ENCODE results near the gene CDK14.

The CDK14 gene

DNA sequence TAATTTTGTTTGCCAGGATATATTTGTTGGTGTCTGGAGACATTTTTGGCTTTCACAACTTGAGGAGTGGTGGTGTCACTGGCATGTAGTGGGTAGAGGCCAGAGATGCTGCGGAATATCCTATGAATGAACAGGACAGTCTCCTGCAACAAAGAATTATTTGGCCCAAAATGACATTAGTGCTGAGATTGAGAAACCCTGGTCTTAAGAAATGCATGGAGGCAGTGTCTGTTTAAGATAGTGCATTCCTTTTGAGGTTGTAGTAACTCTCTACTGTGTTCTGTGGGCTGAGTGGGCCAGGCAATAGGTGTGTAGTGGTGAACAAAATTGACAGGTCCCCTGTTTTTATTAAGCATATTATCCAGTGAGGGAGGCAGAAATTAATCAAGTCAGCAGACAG, 165.5 kb downstream of the CDK14 start:
- Histone ChIP-seq H3K9me3 (replicated peaks; ENCODE audit: insufficient read depth, low read length) (no peaks in the 10 kb centered on the region), H3K36me3 (replicated peaks; ENCODE audit: insufficient read depth, low read length) (no peaks in the 10 kb centered on the region), H2AFZ (ENCODE audit: low read length) (no peak overlapping the region), H3K4me2 (ENCODE audit: low read depth, low read length) (no peak overlapping the region), H3K27me3 (replicated peaks; ENCODE audit: insufficient read depth, low read length) (no peaks in the 10 kb centered on the region), H3K9me2 (replicated peaks; ENCODE audit: insufficient read depth, low read length) (no peaks in the 10 kb centered on the region), H3K4me3 (ENCODE audit: low read length) (no peak overlapping the region), H3F3A (ENCODE audit: insufficient read depth, low read length) (no peaks in the 10 kb centered on the region), H3K27ac (ENCODE audit: low read length) (no peak overlapping the region), H3K4me1 (ENCODE audit: low read length) (no peaks in the 10 kb centered on the region), H3K9ac (ENCODE audit: low read length) (no peak overlapping the region), H3K79me2 (ENCODE audit: low read length) (peaks cover 100% of the 10 kb centered on the region), H4K20me1 (ENCODE audit: insufficient read depth, low read length) (no peaks in the 10 kb centered on the region)
- no peak for DNase-seq
- TF ChIP-seq CTCF (IDR thresholded peaks at IDR 0.05; ENCODE audit: low read length), result no peak

GRCh38 chr7:90763108-90763507, 167.0 kb downstream of the CDK14 start:
- TF ChIP-seq EZH2phosphoT487 (IDR thresholded peaks at IDR 0.05; ENCODE audit: low read length) (no peak), EZH2 (optimal IDR thresholded peaks at IDR 0.05; ENCODE audit: low read depth, low read length) (no peak), CTCF (IDR thresholded peaks at IDR 0.05; ENCODE audit: low read length) (no peak)
- Histone ChIP-seq H3K9ac (ENCODE audit: low read length) (no peak overlapping the region), H3K4me1 (ENCODE audit: low read length) (no peaks in the 10 kb centered on the region), H3F3A (ENCODE audit: insufficient read depth, low read length) (no peaks in the 10 kb centered on the region), H3K79me2 (ENCODE audit: low read length) (peaks cover 100% of the 10 kb centered on the region), H3K9me2 (replicated peaks; ENCODE audit: insufficient read depth, low read length) (no peaks in the 10 kb centered on the region), H2AFZ (ENCODE audit: low read length) (no peak overlapping the region), H3K27ac (ENCODE audit: low read length) (no peak overlapping the region), H3K4me2 (ENCODE audit: low read depth, low read length) (no peak overlapping the region), H3K36me3 (replicated peaks; ENCODE audit: insufficient read depth, low read length) (0 out of 2 replicates have a peak, but pooled peaks cover 2% of the 10 kb centered on the region), H3K4me3 (ENCODE audit: low read length) (no peak overlapping the region), H3K9me3 (replicated peaks; ENCODE audit: insufficient read depth, low read length) (no peaks in the 10 kb centered on the region), H4K20me1 (ENCODE audit: insufficient read depth, low read length) (no peaks in the 10 kb centered on the region), H3K27me3 (replicated peaks; ENCODE audit: insufficient read depth, low read length) (no peaks in the 10 kb centered on the region)
- DNase-seq, result no peak

DNA sequence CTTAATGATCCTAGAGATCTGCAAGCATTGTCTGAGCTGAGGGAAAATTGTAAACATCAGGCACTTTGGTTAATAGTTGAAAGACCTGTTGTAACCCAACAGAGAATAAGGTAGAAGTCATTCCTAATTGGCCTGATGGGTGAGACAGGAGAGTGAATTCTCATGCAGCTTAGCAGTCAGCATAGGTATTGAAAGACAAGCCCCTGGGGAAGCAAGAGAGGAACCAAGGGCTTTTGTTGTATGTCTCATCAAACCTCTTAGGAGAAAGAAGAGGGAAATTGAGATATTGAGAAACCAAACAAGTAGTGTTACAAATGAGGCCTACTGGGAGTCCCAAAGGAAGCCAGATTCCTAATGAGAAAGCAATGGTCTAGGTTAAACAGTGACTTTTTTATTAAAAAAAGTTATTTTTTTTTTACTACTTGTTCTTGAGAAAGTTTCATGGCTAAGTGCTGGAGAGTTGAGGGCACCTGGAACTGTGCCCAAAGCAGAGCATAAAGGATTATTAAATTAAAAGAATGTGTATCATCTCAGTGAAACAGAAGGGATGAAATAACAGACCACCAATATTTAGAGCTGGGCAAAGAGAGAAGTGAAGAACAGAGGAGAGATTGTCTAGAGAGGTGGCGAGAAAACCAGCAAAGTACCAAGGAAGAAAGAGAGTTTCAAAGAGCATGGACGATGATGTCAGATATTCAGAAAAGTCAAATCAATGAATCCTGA, 168.9 kb downstream of the CDK14 start:
- Histone ChIP-seq H3K4me2 (ENCODE audit: low read depth, low read length) (no peak overlapping the region), H3K79me2 (ENCODE audit: low read length) (peaks cover 100% of the 10 kb centered on the region), H3K27ac (ENCODE audit: low read length) (no peak overlapping the region), H3K36me3 (replicated peaks; ENCODE audit: insufficient read depth, low read length) (0 out of 2 replicates have a peak, but pooled peaks cover 2% of the 10 kb centered on the region), H2AFZ (ENCODE audit: low read length) (no peak overlapping the region), H3K9me3 (replicated peaks; ENCODE audit: insufficient read depth, low read length) (no peaks in the 10 kb centered on the region), H3K27me3 (replicated peaks; ENCODE audit: insufficient read depth, low read length) (no peaks in the 10 kb centered on the region), H3F3A (ENCODE audit: insufficient read depth, low read length) (no peaks in the 10 kb centered on the region), H3K4me3 (ENCODE audit: low read length) (no peak overlapping the region), H4K20me1 (ENCODE audit: insufficient read depth, low read length) (no peaks in the 10 kb centered on the region), H3K9ac (ENCODE audit: low read length) (no peak overlapping the region), H3K9me2 (replicated peaks; ENCODE audit: insufficient read depth, low read length) (no peaks in the 10 kb centered on the region), H3K4me1 (ENCODE audit: low read length) (no peaks in the 10 kb centered on the region)
- no peak for DNase-seq
- TF ChIP-seq EZH2phosphoT487 (IDR thresholded peaks at IDR 0.05; ENCODE audit: low read length), result no peak
- TF ChIP-seq EZH2 (optimal IDR thresholded peaks at IDR 0.05; ENCODE audit: low read depth, low read length), result no peak
- no peak for TF ChIP-seq CTCF (IDR thresholded peaks at IDR 0.05; ENCODE audit: low read length)
